ENCODE data around the gene MS4A4A.

MS4A4A gene

DNA sequence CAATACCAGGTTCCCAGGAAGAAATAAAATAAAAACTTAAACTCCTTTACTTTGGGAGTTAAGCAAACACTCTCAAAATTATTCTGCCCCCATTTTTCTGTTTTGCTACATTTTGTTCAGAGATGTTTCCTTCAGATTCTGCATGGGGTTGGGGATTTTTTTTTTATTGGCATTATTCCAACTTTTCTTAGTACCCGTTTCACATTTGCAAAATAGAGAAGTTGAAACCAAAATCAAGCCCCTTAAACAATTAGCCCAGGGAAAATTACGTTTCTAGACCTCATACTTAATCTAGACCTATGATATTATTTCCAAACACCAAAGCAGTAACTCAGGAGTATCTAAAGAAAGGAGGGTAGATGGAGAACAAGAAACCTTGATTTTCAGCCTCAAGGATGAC, 77.3 kb downstream of the MS4A4A start:
- DNase-seq = no peak

Data from activated CD4-positive, alpha-beta T cell treated with anti-CD3 and anti-CD28 coated beads, Interleukin-10, Interleukin-2, amounts not matched to agents 100 ng/mL and 50 ng/mL, durations not matched to agents 16 hours and 8 hours (primary cell).